A673 (cell line): ENCODE results near the gene CSGALNACT2. TPM values are rescaled to one million over a fixed set of nuclear protein-coding genes. Genes with fewer than 3 reads are reported as not detected.

Source experiments
- BruUV-seq: library from RNA; stranded (reverse); fragments of 400-500 nt; replicated peaks from 2 replicates; lab custom pipeline; 2021; lab: Mats Ljungman, UMichigan
- CTCF ChIA-PET: fragments of 300-600 bp; sonication (Branson Sonifier 250); formaldehyde crosslinking; loops from one replicate; lab custom pipeline; 2022; ENCODE audit warnings: antibody characterized with exemption; lab: Charles Lee
- POLR2A ChIA-PET: fragments of 300-600 bp; sonication (Branson Sonifier 250); formaldehyde crosslinking; loops from one replicate; lab custom pipeline; 2022; ENCODE audit warnings: antibody characterized with exemption; ENCODE audit not compliant: low non-redundant PET; lab: Charles Lee
- DNase-seq: peaks from one replicate; pipeline ENCODE4 v3.0.0-alpha.2; 2015; ENCODE audit warnings: low spot score
- H3K27ac ChIP-seq: fragments of 200-600 bp; sonication (generic); 2 replicates; pipeline ENCODE4 v1.5.1; 2016; ENCODE audit warnings: mixed run types, low read depth, mild to moderate bottlenecking, mixed read lengths, antibody characterized with exemption, low read length; ENCODE audit not compliant: poor library complexity, severe bottlenecking
- H3K27me3 ChIP-seq: fragments of 200-600 bp; sonication (generic); replicated peaks from 2 replicates; pipeline ENCODE4 v1.6.1; 2017; ENCODE audit warnings: mixed run types, low read depth, mild to moderate bottlenecking, mixed read lengths, antibody characterized with exemption, low read length; ENCODE audit not compliant: insufficient read depth, poor library complexity
- H3K36me3 ChIP-seq: fragments of 200-600 bp; sonication (generic); 2 replicates; pipeline ENCODE4 v1.6.1; 2016; ENCODE audit warnings: mixed run types, mild to moderate bottlenecking, mixed read lengths, antibody characterized with exemption, low read length; ENCODE audit not compliant: insufficient read depth, poor library complexity, severe bottlenecking
- H3K4me1 ChIP-seq: fragments of 200-600 bp; sonication (generic); 2 replicates; pipeline ENCODE4 v1.6.1; 2017; ENCODE audit warnings: mixed run types, mild to moderate bottlenecking, mixed read lengths, antibody characterized with exemption, low read length; ENCODE audit not compliant: insufficient read depth, poor library complexity, severe bottlenecking
- H3K4me3 ChIP-seq: fragments of 200-600 bp; sonication (generic); 2 replicates; pipeline ENCODE4 v1.5.1; 2016; ENCODE audit warnings: low read depth, mixed run types, mild to moderate bottlenecking, mixed read lengths, low read length; ENCODE audit not compliant: poor library complexity, severe bottlenecking
- H3K9me3 ChIP-seq: fragments of 200-600 bp; sonication (generic); 2 replicates; pipeline ENCODE4 v1.6.1; 2016; ENCODE audit warnings: mixed run types, low read depth, mild to moderate bottlenecking, mixed read lengths, antibody characterized with exemption, low read length; ENCODE audit not compliant: poor library complexity, severe bottlenecking
- EZH2 ChIP-seq: fragments of 200-600 bp; sonication (generic); IDR thresholded peaks from 2 replicates; pipeline ENCODE4 v1.6.1; 2017; ENCODE audit warnings: borderline replicate concordance, low read depth, mild to moderate bottlenecking, mixed read lengths, antibody characterized with exemption, low read length; ENCODE audit not compliant: poor library complexity, severe bottlenecking
- intact Hi-C: fragments of 100-400 bp; cut with micrococcal nuclease; formaldehyde crosslinking; loops from one replicate; pipeline ENCODE4 v1.10.0; 2022; ENCODE audit not compliant: unreplicated experiment
- total RNA-seq: library from RNA; stranded (reverse); gene quantifications from 2 replicates; pipeline ENCODE4 v1.2.3, GENCODE V29; 2021
- TF ChIP-seq, protein P1 (sequence below): fragments of 300-800, 200-600 bp; sonication (generic); conservative IDR thresholded peaks from 2 replicates; pipeline ENCODE4 v1.5.1; 2017; ENCODE audit warnings: low read depth, mild to moderate bottlenecking, antibody characterized with exemption, low read length, moderate library complexity, mixed read lengths

The CSGALNACT2 gene
- total RNA-seq, 1 experiment from 2014 or later = 18.6 TPM

DNA sequence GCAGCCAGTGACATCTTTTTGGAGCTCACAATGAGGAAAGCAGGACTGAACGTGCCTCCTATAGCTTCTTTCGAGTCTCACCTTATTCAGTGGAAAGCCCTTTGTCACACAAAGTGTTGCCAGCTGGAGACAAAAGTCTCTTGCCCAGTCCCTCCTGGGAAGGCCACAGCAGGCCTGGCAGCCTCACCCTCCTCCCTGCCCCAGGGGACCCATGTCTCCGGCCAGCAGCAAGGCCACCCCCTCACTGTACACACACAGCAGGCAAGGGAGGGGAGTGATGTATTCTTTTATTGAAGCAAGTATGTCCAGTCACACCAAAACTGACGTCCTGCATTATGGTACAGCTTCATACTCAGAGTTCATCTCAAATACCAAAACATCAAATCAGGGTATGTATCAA is 56.0 kb downstream of the CSGALNACT2 start:
- Histone ChIP-seq H3K9me3 (no peaks in the 10 kb centered on the region), H3K27me3 (no peaks in the 10 kb centered on the region), H3K4me3 (no peak overlapping the region), H3K4me1 (no peaks in the 10 kb centered on the region), H3K27ac (no peak overlapping the region), H3K36me3 (no peaks in the 10 kb centered on the region)
- CTCF ChIA-PET = no interaction called here
- no TSS peak for BruUV-seq
- no peak for TF ChIP-seq EZH2
- TF ChIP-seq, protein P1, sequence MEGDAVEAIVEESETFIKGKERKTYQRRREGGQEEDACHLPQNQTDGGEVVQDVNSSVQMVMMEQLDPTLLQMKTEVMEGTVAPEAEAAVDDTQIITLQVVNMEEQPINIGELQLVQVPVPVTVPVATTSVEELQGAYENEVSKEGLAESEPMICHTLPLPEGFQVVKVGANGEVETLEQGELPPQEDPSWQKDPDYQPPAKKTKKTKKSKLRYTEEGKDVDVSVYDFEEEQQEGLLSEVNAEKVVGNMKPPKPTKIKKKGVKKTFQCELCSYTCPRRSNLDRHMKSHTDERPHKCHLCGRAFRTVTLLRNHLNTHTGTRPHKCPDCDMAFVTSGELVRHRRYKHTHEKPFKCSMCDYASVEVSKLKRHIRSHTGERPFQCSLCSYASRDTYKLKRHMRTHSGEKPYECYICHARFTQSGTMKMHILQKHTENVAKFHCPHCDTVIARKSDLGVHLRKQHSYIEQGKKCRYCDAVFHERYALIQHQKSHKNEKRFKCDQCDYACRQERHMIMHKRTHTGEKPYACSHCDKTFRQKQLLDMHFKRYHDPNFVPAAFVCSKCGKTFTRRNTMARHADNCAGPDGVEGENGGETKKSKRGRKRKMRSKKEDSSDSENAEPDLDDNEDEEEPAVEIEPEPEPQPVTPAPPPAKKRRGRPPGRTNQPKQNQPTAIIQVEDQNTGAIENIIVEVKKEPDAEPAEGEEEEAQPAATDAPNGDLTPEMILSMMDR = no peak
- no peak for DNase-seq
- POLR2A ChIA-PET = no interaction called here
- intact Hi-C loops = no loop called here

DNA sequence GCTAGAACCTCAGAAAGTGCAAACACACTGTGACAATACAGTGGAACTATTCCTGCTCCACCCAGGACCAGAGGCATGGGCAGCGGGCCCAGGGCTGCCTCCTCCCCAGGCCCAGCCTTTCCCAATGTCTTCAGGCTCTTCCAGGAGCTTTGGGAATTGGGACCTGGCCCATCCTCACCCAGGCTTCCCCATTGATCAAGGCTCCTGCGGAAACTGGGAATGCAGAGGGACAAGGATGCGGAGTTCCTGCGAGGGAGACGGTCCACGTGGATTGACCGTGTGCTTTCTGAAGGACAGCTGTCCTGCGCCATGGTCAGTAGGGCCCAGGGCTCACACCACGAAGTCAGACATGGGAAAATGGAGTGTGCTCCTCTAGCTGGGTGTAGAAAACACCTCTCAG is 56.6 kb downstream of the CSGALNACT2 start:
- POLR2A ChIA-PET = no interaction called here

DNA sequence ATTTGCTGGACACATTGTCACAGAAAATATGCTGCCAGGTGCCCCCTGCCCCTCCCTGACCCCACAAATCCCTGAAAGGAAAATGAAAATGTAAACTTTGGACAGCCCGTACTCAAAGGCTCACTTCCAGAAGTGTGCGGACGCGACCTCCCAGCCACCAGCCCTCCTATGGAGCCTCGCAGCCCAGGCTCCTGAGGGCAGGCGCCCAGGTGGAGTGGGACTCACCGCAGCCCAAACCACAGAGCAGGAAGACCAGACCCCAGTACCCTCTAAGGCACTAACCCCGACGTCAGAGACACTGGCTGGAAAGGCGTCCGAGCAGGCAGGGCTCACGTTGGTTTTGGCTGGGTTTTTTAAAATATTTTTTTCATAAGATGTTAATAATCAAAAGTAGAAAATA is 57.3 kb downstream of the CSGALNACT2 start:
- intact Hi-C loops = no loop called here
- BruUV-seq = no TSS peak
- no peaks in the 10 kb centered on the region for H3K36me3 ChIP-seq
- POLR2A ChIA-PET = no interaction called here
- no peaks in the 10 kb centered on the region for H3K4me1 ChIP-seq
- H3K27me3 ChIP-seq = no peaks in the 10 kb centered on the region
- CTCF ChIA-PET = no interaction called here
- H3K9me3 ChIP-seq = no peaks in the 10 kb centered on the region
- no peak for DNase-seq
- H3K4me3 ChIP-seq = no peak overlapping the region
- H3K27ac ChIP-seq = no peak overlapping the region
- TF ChIP-seq, protein P1 = no peak
- no peak for TF ChIP-seq EZH2

More for the DNA sequence above, 56.6 kb downstream of the CSGALNACT2 start:
- no peak for DNase-seq
- H3K9me3 ChIP-seq = no peaks in the 10 kb centered on the region
- intact Hi-C loops = no loop called here
- no peaks in the 10 kb centered on the region for H3K4me1 ChIP-seq
- H3K27ac ChIP-seq = no peak overlapping the region
- H3K4me3 ChIP-seq = no peak overlapping the region
- CTCF ChIA-PET = no interaction called here
- TF ChIP-seq EZH2 = no peak
- TF ChIP-seq, protein P1 = no peak
- no peaks in the 10 kb centered on the region for H3K36me3 ChIP-seq
- H3K27me3 ChIP-seq = no peaks in the 10 kb centered on the region
- BruUV-seq = no TSS peak
